LNCaP clone FGC (cell line): Measurements from ENCODE around the gene ZNF488.

Experiments
- DNase-seq: peaks from one replicate; pipeline ENCODE4 v3.0.0-alpha.2; 2011; ENCODE audit warnings: low read depth
- H3K4me3 ChIP-seq: 2 replicates; pipeline ENCODE4 v1.5.1; 2011; ENCODE audit warnings: mild to moderate bottlenecking, low read depth, low read length, control low read depth
- CTCF ChIP-seq: IDR thresholded peaks from 2 replicates; pipeline ENCODE4 v1.5.1; 2012; ENCODE audit warnings: mild to moderate bottlenecking; ENCODE audit not compliant: control insufficient read depth, insufficient read depth; ENCODE audit errors: extremely low read depth

ZNF488 gene

GRCh38 chr10:47335906-47336305 is 48.2 kb downstream of the ZNF488 start:
- TF ChIP-seq CTCF: no peak
- no peak overlapping the region for H3K4me3 ChIP-seq
- DNase-seq: no peak

GRCh38 chr10:47334466-47335295 is 49.4 kb downstream of the ZNF488 start:
- no peak for DNase-seq
- TF ChIP-seq CTCF: no peak
- H3K4me3 ChIP-seq: no peak overlapping the region

GRCh38 chr10:47333532-47333931 is 50.6 kb downstream of the ZNF488 start:
- no peak overlapping the region for H3K4me3 ChIP-seq
- no peak for TF ChIP-seq CTCF
- DNase-seq: no peak

GRCh38 chr10:47332946-47333345 is 51.1 kb downstream of the ZNF488 start:
- no peak for TF ChIP-seq CTCF
- no peak overlapping the region for H3K4me3 ChIP-seq
- DNase-seq: no peak

- no peak for TF ChIP-seq CTCF
- H3K4me3 ChIP-seq: no peak overlapping the region
- no peak for DNase-seq
Measured at GRCh38 chr10:47332371-47332770, 51.7 kb downstream of the ZNF488 start.

GRCh38 chr10:47331954-47332353 is 52.1 kb downstream of the ZNF488 start:
- no peak for DNase-seq
- no peak overlapping the region for H3K4me3 ChIP-seq
- TF ChIP-seq CTCF: no peak

GRCh38 chr10:47331491-47331890 is 52.6 kb downstream of the ZNF488 start:
- TF ChIP-seq CTCF: no peak
- no peak overlapping the region for H3K4me3 ChIP-seq
- DNase-seq: no peak
